Activated CD8-positive, alpha-beta memory T cell treated with anti-CD3 and anti-CD28 coated beads, Interleukin-2, amount 10 ng/mL, durations not matched to agents 7 days and 5 days (primary cell): ENCODE measurements around the gene GDPGP1. TPM values are rescaled to one million over a fixed set of nuclear protein-coding genes. Genes with fewer than 3 reads are reported as not detected.

Experiments used
- ATAC-seq: fragments of 150-1000 bp; cut with Tn5 transposase; one replicate; pipeline ENCODE4 v1.10.0; 2021; ENCODE audit warnings: moderate library complexity
- CTCF ChIA-PET: fragments of 350-600 bp; sonication (Branson Sonifier 250); formaldehyde crosslinking; loops from one replicate; lab custom pipeline; 2021; ENCODE audit warnings: antibody characterized with exemption; lab: Charles Lee
- DNase-seq: peaks from one replicate; pipeline ENCODE4 v3.0.0-alpha.2; 2020
- H3K27ac Mint-ChIP-seq: one replicate; pipeline ENCODE4 v1.8.0; 2021; ENCODE audit warnings: mild to moderate bottlenecking, mixed read lengths
- H3K27me3 Mint-ChIP-seq: one replicate; pipeline ENCODE4 v1.8.0; 2021; ENCODE audit warnings: mixed read lengths
- H3K36me3 Mint-ChIP-seq: one replicate; pipeline ENCODE4 v1.8.0; 2021; ENCODE audit warnings: mild to moderate bottlenecking, mixed read lengths
- H3K4me1 Mint-ChIP-seq: one replicate; pipeline ENCODE4 v1.8.0; 2021; ENCODE audit warnings: mixed read lengths
- H3K4me3 Mint-ChIP-seq: one replicate; pipeline ENCODE4 v1.8.0; 2021; ENCODE audit warnings: mild to moderate bottlenecking, moderate library complexity, mixed read lengths
- H3K9me3 Mint-ChIP-seq: one replicate; pipeline ENCODE4 v1.8.0; 2022; ENCODE audit warnings: low read depth, mixed read lengths
- total RNA-seq, 2 experiments: library from RNA; stranded (reverse); gene quantifications; one replicate each; pipeline ENCODE4 v1.2.3, GENCODE V29; 2021

The GDPGP1 gene
- total RNA-seq, 2 experiments from 2014 or later, result 7.0 to 9.8 TPM

DNA sequence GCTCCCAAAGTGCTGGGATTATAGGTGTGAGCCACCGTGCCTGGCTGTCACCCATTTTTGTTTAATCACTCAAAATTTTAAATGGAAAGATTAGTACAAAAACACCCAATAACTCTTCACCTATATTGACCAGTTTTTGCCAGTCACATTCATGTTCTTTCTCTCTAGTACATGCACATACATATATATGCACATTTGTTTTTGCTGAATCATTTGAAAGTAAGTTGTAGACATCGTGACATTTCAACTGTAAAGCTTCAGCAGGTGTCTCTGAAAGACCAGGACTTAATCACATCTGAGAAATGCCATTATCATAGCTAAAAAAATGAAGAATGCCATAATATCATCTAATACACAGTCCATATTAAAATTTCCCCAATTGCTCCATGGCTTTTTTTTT is 39.4 kb upstream of the GDPGP1 start:
- CTCF ChIA-PET, result interaction anchor here (1.1 to 1.3 kb wide), 2 partner anchors 8 to 107 kb away, joined by 3 read pairs; no protein-coding TSS in a partner anchor
- ATAC-seq (no peak), DNase-seq (no peak)
- H3K27me3 Mint-ChIP-seq, result no peaks in the 10 kb centered on the region
- H3K4me3 Mint-ChIP-seq, result no peak overlapping the region
- no peaks in the 10 kb centered on the region for H3K36me3 Mint-ChIP-seq
- peaks cover 22% of the 10 kb centered on the region for H3K4me1 Mint-ChIP-seq
- H3K9me3 Mint-ChIP-seq, result no peaks in the 10 kb centered on the region
- H3K27ac Mint-ChIP-seq, result no peak overlapping the region

DNA sequence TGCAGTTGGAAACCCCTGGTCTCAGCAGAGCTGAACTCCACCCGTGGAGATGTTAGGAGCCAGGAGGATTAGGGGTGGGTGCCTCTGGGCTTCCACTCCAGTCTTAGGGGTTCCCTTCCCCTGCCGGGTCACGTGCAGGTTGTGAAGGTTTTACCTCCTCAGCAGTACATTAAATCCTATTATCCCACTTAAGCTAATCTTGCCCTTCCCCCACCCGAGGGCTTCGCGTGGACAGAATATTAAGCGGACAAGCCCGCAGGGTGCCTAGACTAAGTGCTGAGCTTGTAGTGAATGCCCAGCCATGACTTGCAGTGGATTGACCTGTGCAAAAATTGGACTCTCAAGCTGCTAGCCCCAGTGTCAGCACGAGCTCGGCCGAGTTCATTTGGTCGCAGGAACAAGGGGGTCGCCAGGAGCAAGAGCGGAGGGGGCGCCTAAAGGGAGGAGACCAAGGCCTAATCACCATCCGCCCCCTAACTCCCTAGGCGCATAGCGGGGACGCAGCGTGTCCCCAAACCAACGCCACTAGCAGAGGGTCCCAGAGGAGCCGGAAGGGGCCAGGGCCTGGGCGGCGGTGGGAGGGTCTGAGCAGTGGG is 33.4 kb upstream of the GDPGP1 start:
- H3K4me3 Mint-ChIP-seq, result peak overlapping the region; percentile 76

DNA sequence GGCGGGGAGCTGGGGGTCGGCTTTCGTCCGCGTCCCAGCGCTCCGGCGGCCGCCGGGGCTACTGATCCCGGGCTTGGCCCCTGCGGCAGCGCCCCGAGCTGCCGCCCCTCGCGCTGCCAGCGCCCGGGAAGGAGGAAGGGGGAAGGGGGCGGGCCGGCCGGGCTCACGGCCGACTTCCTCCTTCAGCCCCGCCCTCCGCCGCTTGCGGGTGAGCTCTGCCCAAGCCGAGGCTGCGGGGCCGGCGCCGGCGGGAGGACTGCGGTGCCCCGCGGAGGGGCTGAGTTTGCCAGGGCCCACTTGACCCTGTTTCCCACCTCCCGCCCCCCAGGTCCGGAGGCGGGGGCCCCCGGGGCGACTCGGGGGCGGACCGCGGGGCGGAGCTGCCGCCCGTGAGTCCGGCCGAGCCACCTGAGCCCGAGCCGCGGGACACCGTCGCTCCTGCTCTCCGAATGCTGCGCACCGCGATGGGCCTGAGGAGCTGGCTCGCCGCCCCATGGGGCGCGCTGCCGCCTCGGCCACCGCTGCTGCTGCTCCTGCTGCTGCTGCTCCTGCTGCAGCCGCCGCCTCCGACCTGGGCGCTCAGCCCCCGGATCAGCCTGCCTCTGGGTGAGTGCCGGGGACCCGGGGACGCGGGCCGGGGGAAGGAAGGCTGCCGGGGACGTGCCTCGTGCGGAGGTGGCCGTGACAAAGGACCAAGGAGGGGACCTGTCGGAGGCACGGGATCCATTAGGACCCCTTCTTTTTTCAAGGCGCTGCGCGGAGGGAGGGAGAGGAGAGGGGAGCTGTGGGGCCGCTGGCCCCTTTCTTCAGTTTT is 32.7 kb upstream of the GDPGP1 start, which contains the start of gene SEMA4B:
SEMA4B (plus strand) TSS at position 201 of the 814 bp plus-strand sequence; CDS start at position 450, 249 bp downstream.
- no peaks in the 10 kb centered on the region for H3K9me3 Mint-ChIP-seq

More for the DNA sequence above, 33.4 kb upstream of the GDPGP1 start:
- CTCF ChIA-PET, result interaction anchor here (0.5 to 2.6 kb wide), 13 partner anchors 9 to 93 kb away, joined by 3 to 11 read pairs (median 4); partner anchors contain the start of genes CIB1, GDPGP1 and NGRN
- Mint-ChIP-seq H3K27ac (peak overlapping the region; percentile 49), H3K9me3 (no peaks in the 10 kb centered on the region), H3K27me3 (peaks cover 5% of the 10 kb centered on the region), H3K4me1 (peaks cover 11% of the 10 kb centered on the region), H3K36me3 (no peaks in the 10 kb centered on the region)
- ATAC-seq (no peak), DNase-seq (no peak)

DNA sequence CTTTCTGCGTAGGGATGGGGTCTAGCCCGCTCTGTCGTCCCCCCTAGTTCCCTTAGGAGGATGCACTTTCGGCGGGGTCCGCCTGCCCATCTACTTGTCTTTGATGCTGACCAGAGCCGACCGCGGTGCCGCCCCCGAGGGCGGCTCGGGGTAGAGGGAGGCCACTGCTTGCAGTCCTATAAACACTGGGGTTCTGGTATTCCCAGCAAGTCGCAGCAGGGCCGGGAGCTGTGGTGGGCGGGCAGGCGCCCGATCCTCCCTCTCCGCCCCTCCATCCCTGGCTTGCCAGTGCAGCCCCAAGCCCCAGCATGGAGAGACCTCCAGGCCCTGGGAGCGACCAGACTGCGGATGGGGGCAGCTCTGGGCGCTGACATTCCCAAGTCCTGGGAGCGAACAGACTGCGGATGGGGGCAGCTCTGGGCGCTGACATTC is 32.0 kb upstream of the GDPGP1 start:
- DNase-seq, result no peak
- Mint-ChIP-seq H3K27me3 (peaks cover 5% of the 10 kb centered on the region), H3K4me3 (peak overlapping the region; percentile 71), H3K9me3 (no peaks in the 10 kb centered on the region), H3K4me1 (peaks cover 11% of the 10 kb centered on the region), H3K36me3 (no peaks in the 10 kb centered on the region), H3K27ac (no peak overlapping the region)
- CTCF ChIA-PET, result interaction anchor here (0.8 to 2.6 kb wide), 8 partner anchors 8 to 92 kb away, joined by 3 to 11 read pairs (median 5); partner anchors contain the start of genes CIB1, GDPGP1 and NGRN
- ATAC-seq, result no peak

More for the DNA sequence above, 32.7 kb upstream of the GDPGP1 start, which contains the start of gene SEMA4B:
- CTCF ChIA-PET, result interaction anchor here (0.5 to 2.6 kb wide), 15 partner anchors 9 to 92 kb away, joined by 3 to 11 read pairs (median 4); partner anchors contain the start of genes CIB1, GDPGP1 and NGRN
- H3K27me3 Mint-ChIP-seq, result peaks cover 5% of the 10 kb centered on the region
- no peaks in the 10 kb centered on the region for H3K36me3 Mint-ChIP-seq
- H3K27ac Mint-ChIP-seq, result peak within 1 kb of the TSS; percentile 49
- H3K4me1 Mint-ChIP-seq, result peaks cover 11% of the 10 kb centered on the region
- peak within 1 kb of the TSS; percentile 76 for H3K4me3 Mint-ChIP-seq
- peak; percentile 81 for DNase-seq
- peak; percentile 95 for ATAC-seq

DNA sequence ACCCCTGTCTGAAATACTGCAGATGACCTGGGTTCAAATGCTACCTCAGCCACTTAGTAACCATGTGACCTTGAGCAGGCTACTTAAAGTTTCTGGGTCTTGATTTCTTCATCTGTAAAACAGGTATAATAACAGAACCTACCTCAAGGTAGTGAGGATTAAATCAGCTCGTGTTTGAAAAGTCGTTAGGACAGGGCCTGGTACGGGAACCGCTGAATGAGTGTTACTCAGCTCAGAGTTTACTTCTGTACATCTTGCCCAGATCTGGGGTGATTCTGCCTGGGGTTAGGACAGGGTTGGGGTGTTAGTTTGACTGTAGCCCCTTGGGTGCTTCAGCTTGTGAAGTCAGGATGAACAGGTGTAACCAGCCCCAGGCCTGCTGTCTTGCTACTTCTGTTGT is 31.1 kb upstream of the GDPGP1 start:
- ATAC-seq, result no peak
- CTCF ChIA-PET, result interaction anchor here (1.3 to 1.8 kb wide), 2 partner anchors 9 to 59 kb away, joined by 3 to 6 read pairs; no protein-coding TSS in a partner anchor
- Mint-ChIP-seq H3K4me3 (peak overlapping the region; percentile 65), H3K27me3 (peaks cover 5% of the 10 kb centered on the region), H3K36me3 (no peaks in the 10 kb centered on the region), H3K27ac (no peak overlapping the region), H3K9me3 (no peaks in the 10 kb centered on the region), H3K4me1 (peaks cover 11% of the 10 kb centered on the region)
- no peak for DNase-seq

DNA sequence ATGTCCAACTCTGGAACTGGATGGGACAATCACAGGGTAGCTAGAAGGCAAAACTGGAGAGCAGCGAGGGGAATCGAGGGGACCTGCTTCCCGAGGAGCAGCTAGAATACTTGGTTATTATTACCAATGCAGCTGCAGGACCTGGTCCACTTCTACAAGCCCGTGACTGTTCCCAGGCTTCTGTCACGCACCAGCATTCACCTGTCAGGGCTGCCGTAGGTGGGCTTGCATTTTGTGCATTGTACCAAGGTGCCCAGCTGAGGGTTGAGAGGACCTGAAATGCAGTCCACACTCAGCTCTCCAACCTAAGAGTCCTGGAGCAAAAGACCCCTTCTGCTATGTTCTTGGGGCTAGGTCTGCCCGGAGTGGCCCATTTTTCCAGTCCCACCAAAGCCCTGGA is 30.5 kb upstream of the GDPGP1 start:
- ATAC-seq (no peak), DNase-seq (no peak)
- peaks cover 11% of the 10 kb centered on the region for H3K4me1 Mint-ChIP-seq
- peaks cover 5% of the 10 kb centered on the region for H3K27me3 Mint-ChIP-seq
- H3K4me3 Mint-ChIP-seq, result no peak overlapping the region
- H3K27ac Mint-ChIP-seq, result no peak overlapping the region
- CTCF ChIA-PET, result interaction anchor here (0.6 to 1.8 kb wide), 3 partner anchors 9 to 60 kb away, joined by 3 to 6 read pairs (median 3); no protein-coding TSS in a partner anchor
- H3K9me3 Mint-ChIP-seq, result no peaks in the 10 kb centered on the region
- no peaks in the 10 kb centered on the region for H3K36me3 Mint-ChIP-seq

DNA sequence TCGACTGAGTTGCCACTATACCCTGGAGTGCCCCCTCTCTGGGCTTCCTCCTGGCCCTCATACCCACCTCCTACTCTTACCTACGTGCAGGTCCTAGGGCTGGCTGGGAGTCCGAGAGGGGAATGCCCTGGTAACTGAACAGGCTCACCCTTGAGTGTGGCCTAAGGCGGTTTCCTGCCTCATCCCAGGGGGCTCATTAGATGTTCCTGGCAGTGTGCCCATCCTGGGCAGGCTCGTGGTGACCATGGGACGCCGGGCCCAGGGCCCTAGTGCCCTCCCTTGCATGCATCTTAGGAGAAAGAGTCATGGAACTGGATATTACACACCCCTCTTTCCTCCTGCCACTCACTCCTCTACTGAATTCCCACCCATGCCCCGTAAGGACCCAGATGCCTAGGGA is 30.1 kb upstream of the GDPGP1 start:
- CTCF ChIA-PET, result interaction anchor here (0.6 kb wide), 1 partner anchor 53 kb away, joined by 3 read pairs; no protein-coding TSS in a partner anchor
- Mint-ChIP-seq H3K36me3 (no peaks in the 10 kb centered on the region), H3K27me3 (peaks cover 5% of the 10 kb centered on the region), H3K9me3 (no peaks in the 10 kb centered on the region), H3K27ac (no peak overlapping the region), H3K4me1 (peaks cover 14% of the 10 kb centered on the region), H3K4me3 (no peak overlapping the region)
- DNase-seq (no peak), ATAC-seq (no peak)

DNA sequence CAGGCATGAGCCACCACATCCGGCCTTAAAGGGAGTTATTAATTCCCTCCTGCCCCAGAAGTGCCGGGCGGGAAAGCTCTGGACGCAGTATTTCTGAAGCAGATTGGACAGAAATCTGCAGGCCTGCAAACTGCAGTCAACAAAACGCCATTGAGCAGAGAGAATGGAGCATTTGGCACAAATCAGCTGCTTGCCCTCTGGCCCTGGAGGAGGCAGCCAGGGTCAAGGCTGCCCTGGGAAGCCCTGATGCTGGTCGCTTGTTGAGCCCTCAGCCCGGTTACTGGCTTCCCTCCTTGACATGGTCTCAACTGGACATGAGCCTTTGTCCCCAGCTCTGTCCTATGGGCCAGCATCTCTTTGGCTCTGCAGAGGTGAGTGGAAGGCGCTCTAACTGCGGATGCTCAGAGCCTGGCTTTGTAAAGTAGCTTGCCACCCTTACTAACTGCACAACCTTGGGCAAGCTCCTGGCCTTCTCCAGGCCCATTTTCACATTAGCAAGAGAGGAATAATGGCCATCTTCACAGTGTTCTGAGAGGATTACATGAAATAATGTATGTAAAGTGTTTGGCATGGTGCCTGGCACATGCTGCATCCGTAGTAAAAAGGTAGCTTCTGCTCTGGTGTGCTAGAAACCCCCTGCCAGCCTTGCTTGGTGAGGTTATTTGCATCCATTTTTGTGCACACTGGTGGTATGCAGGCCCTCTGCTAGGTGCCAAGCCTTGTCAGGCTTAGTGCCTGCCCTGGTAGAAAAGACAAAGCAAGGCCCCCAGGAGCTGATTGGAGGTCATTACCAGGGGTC is 28.8 kb upstream of the GDPGP1 start:
- Mint-ChIP-seq H3K9me3 (no peaks in the 10 kb centered on the region), H3K36me3 (no peaks in the 10 kb centered on the region), H3K27me3 (peaks cover 5% of the 10 kb centered on the region), H3K27ac (no peak overlapping the region), H3K4me3 (no peak overlapping the region), H3K4me1 (peaks cover 26% of the 10 kb centered on the region)
- CTCF ChIA-PET, result interaction anchor here (1.4 kb wide), 1 partner anchor 16 kb away, joined by 3 read pairs; no protein-coding TSS in a partner anchor
- DNase-seq (no peak), ATAC-seq (no peak)

DNA sequence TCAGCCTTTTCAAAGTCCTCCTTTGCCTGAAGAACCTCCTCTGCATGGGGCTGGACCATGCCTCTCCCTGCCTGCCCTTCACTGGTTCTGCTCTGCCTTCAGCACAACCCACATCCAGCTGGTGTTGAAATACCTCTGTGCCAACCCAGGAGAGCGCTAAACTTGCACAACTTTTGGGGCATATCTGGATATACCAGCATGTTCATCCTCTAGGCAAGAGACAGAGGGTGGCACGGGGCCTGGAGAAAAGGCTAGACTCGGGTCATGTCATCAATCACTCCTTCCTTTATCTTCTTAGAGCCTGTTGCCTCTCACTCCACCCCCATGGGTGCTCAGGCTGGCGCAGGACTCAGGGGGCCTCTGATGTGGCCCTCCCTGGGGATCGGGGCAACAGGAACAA is 28.1 kb upstream of the GDPGP1 start:
- Mint-ChIP-seq H3K36me3 (no peaks in the 10 kb centered on the region), H3K9me3 (no peaks in the 10 kb centered on the region), H3K4me3 (no peak overlapping the region), H3K27ac (no peak overlapping the region), H3K4me1 (peaks cover 26% of the 10 kb centered on the region), H3K27me3 (peaks cover 5% of the 10 kb centered on the region)
- ATAC-seq (no peak), DNase-seq (no peak)
- CTCF ChIA-PET, result no interaction called here

DNA sequence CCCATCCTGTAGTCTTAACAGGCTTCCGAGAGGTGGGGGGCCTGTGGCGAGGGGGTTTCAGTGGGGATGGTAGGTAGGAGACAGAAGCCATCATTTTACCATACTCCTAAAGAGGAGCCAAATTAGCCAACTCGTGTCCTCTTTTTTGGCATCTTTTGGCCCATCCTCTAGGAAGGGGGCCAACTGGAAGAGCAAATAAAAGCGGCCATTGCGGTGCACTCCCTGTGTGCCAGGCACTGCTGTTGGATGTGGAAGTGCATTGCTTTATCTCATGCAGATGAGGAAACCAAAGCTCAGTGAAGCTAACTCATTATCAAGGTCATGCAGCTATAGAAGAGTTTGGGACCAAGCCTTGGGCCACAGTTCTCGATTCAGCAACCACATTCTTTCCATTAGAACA is 26.8 kb upstream of the GDPGP1 start:
- peaks cover 5% of the 10 kb centered on the region for H3K27me3 Mint-ChIP-seq
- no peaks in the 10 kb centered on the region for H3K9me3 Mint-ChIP-seq
- CTCF ChIA-PET, result no interaction called here
- ATAC-seq, result no peak
- no peaks in the 10 kb centered on the region for H3K36me3 Mint-ChIP-seq
- H3K27ac Mint-ChIP-seq, result no peak overlapping the region
- H3K4me1 Mint-ChIP-seq, result peaks cover 33% of the 10 kb centered on the region
- no peak overlapping the region for H3K4me3 Mint-ChIP-seq
- no peak for DNase-seq

DNA sequence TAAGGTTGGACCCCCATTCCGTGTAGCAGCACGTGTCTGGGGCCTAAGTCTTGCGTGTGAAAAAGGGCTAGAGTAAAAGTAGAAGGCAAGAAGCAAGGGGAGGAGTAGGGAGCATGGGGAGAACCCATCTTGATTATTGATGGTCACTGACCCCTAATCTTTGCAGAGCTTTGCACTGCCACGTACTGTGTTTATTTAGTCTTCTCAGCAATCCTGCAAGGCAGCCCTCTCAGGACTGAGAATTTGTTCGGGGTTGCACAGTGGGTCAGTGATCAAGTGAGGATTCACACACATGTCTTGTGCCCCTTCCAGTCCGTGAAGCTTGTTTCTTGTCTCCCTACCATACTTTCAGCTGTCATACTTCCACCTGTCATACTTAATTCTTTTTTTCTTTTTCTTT is 25.7 kb upstream of the GDPGP1 start:
- DNase-seq (no peak), ATAC-seq (no peak)
- Mint-ChIP-seq H3K27ac (no peak overlapping the region), H3K4me1 (peaks cover 27% of the 10 kb centered on the region), H3K9me3 (no peaks in the 10 kb centered on the region), H3K36me3 (no peaks in the 10 kb centered on the region), H3K4me3 (no peak overlapping the region), H3K27me3 (no peaks in the 10 kb centered on the region)
- CTCF ChIA-PET, result interaction anchor here (0.8 to 0.9 kb wide), 2 partner anchors 11 to 65 kb away, joined by 3 to 4 read pairs; no protein-coding TSS in a partner anchor

DNA sequence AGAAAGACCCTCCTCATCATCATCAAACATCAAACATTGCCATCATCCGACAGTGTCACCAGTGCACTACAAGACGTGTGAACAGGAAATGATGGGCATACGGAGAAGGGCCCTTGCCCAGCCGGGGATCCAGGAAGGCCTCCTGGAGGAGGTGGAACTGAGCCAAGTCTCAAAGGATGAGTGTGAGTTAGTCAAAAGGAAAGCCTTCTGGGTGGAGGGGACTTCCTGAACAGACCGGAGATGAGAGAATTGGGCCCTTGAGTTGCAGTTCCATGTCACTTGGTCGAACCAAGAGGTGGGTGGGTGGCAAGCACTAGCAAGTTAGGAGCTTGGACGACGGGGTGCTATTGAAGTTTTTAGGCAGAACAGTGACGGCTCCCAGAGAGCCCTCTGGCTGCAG is 24.4 kb upstream of the GDPGP1 start:
- Mint-ChIP-seq H3K27me3 (no peaks in the 10 kb centered on the region), H3K4me1 (peaks cover 28% of the 10 kb centered on the region), H3K4me3 (no peak overlapping the region), H3K36me3 (no peaks in the 10 kb centered on the region), H3K27ac (peak overlapping the region; percentile 63), H3K9me3 (no peaks in the 10 kb centered on the region)
- DNase-seq (peak; percentile 59), ATAC-seq (peak; percentile 75)
- CTCF ChIA-PET, result interaction anchor here (1.2 kb wide), 1 partner anchor 9 kb away, joined by 4 read pairs; the partner anchor contains the start of gene SEMA4B
